GM12878 (cell line): ENCODE data around the gene NINJ1. TPM values are rescaled to one million over a fixed set of nuclear protein-coding genes. Genes with fewer than 3 reads are reported as not detected.

ENCODE experiments used
- ATAC-seq: fragments of 200-7000 bp; cut with Tn5 transposase; 3 replicates; pipeline ENCODE4 v1.9.1; 2020; ENCODE audit warnings: mild to moderate bottlenecking, moderate library complexity
- BruUV-seq: library from RNA; stranded (reverse); fragments of 400-500 nt; replicated peaks from 2 replicates; lab custom pipeline; 2021; lab: Mats Ljungman, UMichigan
- CTCF ChIA-PET: fragments of 300-600 bp; sonication (Branson Sonifier 250); formaldehyde crosslinking; extraction: SDS; loops from one replicate; lab custom pipeline; 2021; ENCODE audit warnings: inconsistent platforms; lab: Yijun Ruan, JAX
- POLR2A ChIA-PET: fragments of 350-600 bp; formaldehyde crosslinking; extraction: SDS; loops from one replicate; lab custom pipeline; 2021; ENCODE audit warnings: inconsistent platforms; lab: Charles Lee
- RAD21 ChIA-PET: fragments of 300-600 bp; sonication (Branson Sonifier 250); formaldehyde crosslinking; loops from one replicate; lab custom pipeline; 2023; ENCODE audit warnings: antibody characterized with exemption; ENCODE audit not compliant: unreplicated experiment; lab: Charles Lee
- SMC1A ChIA-PET: fragments of 300-600 bp; sonication (Branson Sonifier 250); formaldehyde crosslinking; loops from one replicate; lab custom pipeline; 2023; ENCODE audit not compliant: unreplicated experiment, uncharacterized antibody; lab: Charles Lee
- DNase-seq: peaks from one replicate; pipeline ENCODE4 v3.0.0-alpha.2; 2011; ENCODE audit warnings: low read depth, low spot score
- FAIRE-seq: peaks from 3 replicates; lab custom pipeline; 2011; peaks lifted over from hg19 to GRCh38; lab: Jason Lieb, UNC
- H2AFZ ChIP-seq: 2 replicates; pipeline ENCODE4 v1.6.0; 2011; ENCODE audit warnings: low read depth, low read length, control low read depth; ENCODE audit not compliant: control insufficient read depth
- H3K27ac ChIP-seq: 2 replicates; pipeline ENCODE4 v1.5.1; 2011; ENCODE audit warnings: control low read depth; ENCODE audit not compliant: control insufficient read depth, insufficient read depth
- H3K27me3 ChIP-seq, 2 experiments: replicated peaks in 1 of 2; 2 replicates each; pipeline versions ENCODE4 v1.6.0 to v1.6.1; 2011; ENCODE audit warnings: low read length in 1 of 2; ENCODE audit not compliant: control insufficient read depth in 2 of 2, insufficient read depth in 2 of 2
- H3K36me3 ChIP-seq, 2 experiments: 2 replicates each; pipeline ENCODE4 v1.5.1; 2011; ENCODE audit warnings: low read length in 1 of 2; ENCODE audit not compliant: control insufficient read depth in 2 of 2, insufficient read depth in 2 of 2
- H3K4me1 ChIP-seq: 2 replicates; pipeline ENCODE4 v1.6.1; 2011; ENCODE audit warnings: mild to moderate bottlenecking, low read length, moderate library complexity, mixed read lengths; ENCODE audit not compliant: control insufficient read depth, insufficient read depth
- H3K4me2 ChIP-seq: 2 replicates; pipeline ENCODE4 v1.6.0; 2011; ENCODE audit warnings: control low read depth; ENCODE audit not compliant: control insufficient read depth, insufficient read depth
- H3K4me3 ChIP-seq: fragments of 200-600 bp; sonication (generic); 2 replicates; pipeline ENCODE4 v1.5.1; 2016
- H3K79me2 ChIP-seq: 2 replicates; pipeline ENCODE4 v1.6.0; 2011; ENCODE audit warnings: low read length; ENCODE audit not compliant: control insufficient read depth, insufficient read depth
- H3K9ac ChIP-seq: 2 replicates; pipeline ENCODE4 v1.8.0; 2011; ENCODE audit warnings: low read length, control low read depth, mixed read lengths; ENCODE audit not compliant: control insufficient read depth, insufficient read depth
- H3K9me3 ChIP-seq: replicated peaks from 3 replicates; pipeline ENCODE4 v1.5.1; 2011; ENCODE audit warnings: mild to moderate bottlenecking, low read length; ENCODE audit not compliant: control insufficient read depth, insufficient read depth
- H4K20me1 ChIP-seq: 2 replicates; pipeline ENCODE4 v1.6.0; 2011; ENCODE audit not compliant: control insufficient read depth, insufficient read depth
- BACH1 ChIP-seq: fragments of 450-650 bp; IDR thresholded peaks from 2 replicates; pipeline ENCODE4 v1.6.1; 2017; ENCODE audit warnings: mild to moderate bottlenecking, borderline replicate concordance
- CHD4 ChIP-seq: fragments of 200-600 bp; sonication (generic); IDR thresholded peaks from 2 replicates; pipeline ENCODE4 v1.6.1; 2016; ENCODE audit warnings: mild to moderate bottlenecking
- DPF2 ChIP-seq: fragments of 450-650 bp; IDR thresholded peaks from 2 replicates; pipeline ENCODE4 v1.6.1; 2017; ENCODE audit warnings: mild to moderate bottlenecking
- E2F8 ChIP-seq: fragments of 450-650 bp; IDR thresholded peaks from 2 replicates; pipeline ENCODE4 v1.6.1; 2018; ENCODE audit warnings: mild to moderate bottlenecking, low read depth, moderate library complexity; ENCODE audit not compliant: partially characterized antibody
- HDGF ChIP-seq: fragments of 450-650 bp; IDR thresholded peaks from 2 replicates; pipeline ENCODE4 v1.6.1; 2016; ENCODE audit warnings: antibody characterized with exemption
- RB1 ChIP-seq: fragments of 450-650 bp; formaldehyde crosslinking; IDR thresholded peaks from 2 replicates; pipeline ENCODE4 v1.6.1; 2017; ENCODE audit warnings: mild to moderate bottlenecking, borderline replicate concordance
- WGBS: methylation state at CpG from one replicate; pipeline ENCODE4 v1.1.6; 2016; ENCODE audit warnings: low lambda C conversion rate; ENCODE audit not compliant: insufficient replicate concordance, insufficient coverage; ENCODE audit errors: missing lambda C conversion rate; 5-methylcytosine and 5-hydroxymethylcytosine counted together
- in situ Hi-C: fragments of 300-500 bp; cut with MboI; formaldehyde crosslinking; loops from 9 replicates; pipeline ENCODE4 v1.14.3; 2018; ENCODE audit warnings: mixed read lengths
- intact Hi-C: fragments of 100-400 bp; cut with micrococcal nuclease; formaldehyde crosslinking; loops from one replicate; pipeline ENCODE4 v1.14.2; 2022; ENCODE audit not compliant: unreplicated experiment
- polyA plus RNA-seq, 11 experiments: library from polyadenylated mRNA; depleted of rRNA in 4 of 11; unstranded in 6 of 11; stranded (reverse) in 5 of 11; fragments of >200 nt; fragmentation: Nextera tagmentation in 4 of 11; fragmentation: Illumina TruSeq in 1 of 11; extraction: Ambion mirVana in 4 of 11; extraction: Trizol in 1 of 11; gene quantifications; 1 replicate in 1 of 11; 2 replicates in 10 of 11; pipeline versions ENCODE4 v1.2.1 to v1.2.3, GENCODE V29; 2011 to 2016; ENCODE audit warnings: inconsistent platforms in 2 of 11, missing spikeins in 2 of 11, low read depth in 1 of 11
- total RNA-seq, 4 experiments: library from RNA; depleted of rRNA in 3 of 4; stranded (reverse); fragments of >200 nt in 3 of 4; fragmentation: Illumina TruSeq in 1 of 4; extraction: Trizol in 1 of 4; gene quantifications; 2 replicates each; pipeline versions ENCODE4 v1.2.1 to v1.2.3, GENCODE V29; 2013 to 2021
- TF ChIP-seq, protein P1 (sequence below): fragments of 450-650 bp; IDR thresholded peaks from 2 replicates; pipeline ENCODE4 v1.6.1; 2017; ENCODE audit warnings: borderline replicate concordance
- TF ChIP-seq, protein P2 (sequence below): fragments of 450-650 bp; IDR thresholded peaks from 2 replicates; pipeline ENCODE4 v1.6.1; 2017; ENCODE audit warnings: low read depth, mild to moderate bottlenecking, moderate library complexity

NINJ1 gene
- total and polyA plus RNA-seq, 10 of the 15 experiments (the other 5 are each of a cell fraction or from before 2014, with no cell fraction given), result 0.64 to 33.5 (median 17.1) TPM

- ChIA-PET CTCF (no interaction called here), POLR2A (no interaction called here), SMC1A (no interaction called here), RAD21 (no interaction called here)
- Histone ChIP-seq H3K4me1 (peaks cover 15% of the 10 kb centered on the region), H2AFZ (no peak overlapping the region), H3K4me2 (no peak overlapping the region), H3K36me3 (no peaks in the 10 kb centered on the region), H4K20me1 (no peaks in the 10 kb centered on the region), H3K27me3 (no peaks in the 10 kb centered on the region), H3K4me3 (no peak overlapping the region), H3K79me2 (peaks cover 20% of the 10 kb centered on the region), H3K9me3 (peaks cover 2% of the 10 kb centered on the region), H3K27ac (no peak overlapping the region), H3K9ac (no peak overlapping the region)
- 90% methylated on average over 8 of the region's 8 CpGs for WGBS
- FAIRE-seq, result no peak
- no peak for TF ChIP-seq CHD4
- in situ Hi-C loops (no loop called here), intact Hi-C loops (no loop called here)
- DNase-seq, result no peak
- ATAC-seq, result no peak
- BruUV-seq, result no TSS peak
Observed at GRCh38 chr9:93100276-93100636, 33.8 kb downstream of the NINJ1 start.

GRCh38 chr9:93099551-93100275 is 34.3 kb downstream of the NINJ1 start:
- ChIA-PET SMC1A (interaction anchor here (3.7 kb wide), 1 partner anchor 8 kb away, joined by 28 read pairs; no protein-coding TSS in a partner anchor), RAD21 (interaction anchor here (5.4 kb wide), 1 partner anchor 8 kb away, joined by 23 read pairs; no protein-coding TSS in a partner anchor), POLR2A (interaction anchor here (1.5 kb wide), 1 partner anchor 40 kb away, joined by 4 read pairs; no protein-coding TSS in a partner anchor), CTCF (interaction anchor here (1.5 to 5.3 kb wide), 2 partner anchors 8 to 97 kb away, joined by 6 to 44 read pairs; no protein-coding TSS in a partner anchor)
- Histone ChIP-seq H4K20me1 (no peaks in the 10 kb centered on the region), H3K79me2 (peaks cover 20% of the 10 kb centered on the region), H2AFZ (no peak overlapping the region), H3K36me3 (no peaks in the 10 kb centered on the region), H3K9ac (no peak overlapping the region), H3K27ac (no peak overlapping the region), H3K4me1 (peaks cover 20% of the 10 kb centered on the region), H3K4me2 (no peak overlapping the region), H3K4me3 (no peak overlapping the region), H3K9me3 (peaks cover 2% of the 10 kb centered on the region), H3K27me3 (no peaks in the 10 kb centered on the region)
- ATAC-seq (no peak), DNase-seq (no peak), FAIRE-seq (no peak)
- no TSS peak for BruUV-seq
- 96% methylated on average over 16 of the region's 16 CpGs for WGBS
- in situ Hi-C loops, result no loop called here
- intact Hi-C loops, result loop anchor here (5.0 kb wide), 1 partner anchor 353 kb away; the partner anchor contains the start of genes FAM120A and FAM120AOS
- TF ChIP-seq, protein P1, sequence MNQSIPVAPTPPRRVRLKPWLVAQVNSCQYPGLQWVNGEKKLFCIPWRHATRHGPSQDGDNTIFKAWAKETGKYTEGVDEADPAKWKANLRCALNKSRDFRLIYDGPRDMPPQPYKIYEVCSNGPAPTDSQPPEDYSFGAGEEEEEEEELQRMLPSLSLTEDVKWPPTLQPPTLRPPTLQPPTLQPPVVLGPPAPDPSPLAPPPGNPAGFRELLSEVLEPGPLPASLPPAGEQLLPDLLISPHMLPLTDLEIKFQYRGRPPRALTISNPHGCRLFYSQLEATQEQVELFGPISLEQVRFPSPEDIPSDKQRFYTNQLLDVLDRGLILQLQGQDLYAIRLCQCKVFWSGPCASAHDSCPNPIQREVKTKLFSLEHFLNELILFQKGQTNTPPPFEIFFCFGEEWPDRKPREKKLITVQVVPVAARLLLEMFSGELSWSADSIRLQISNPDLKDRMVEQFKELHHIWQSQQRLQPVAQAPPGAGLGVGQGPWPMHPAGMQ, result no peak
- TF ChIP-seq BACH1 (no peak), HDGF (no peak), RB1 (no peak), DPF2 (no peak), E2F8 (no peak)
- TF ChIP-seq, protein P2, sequence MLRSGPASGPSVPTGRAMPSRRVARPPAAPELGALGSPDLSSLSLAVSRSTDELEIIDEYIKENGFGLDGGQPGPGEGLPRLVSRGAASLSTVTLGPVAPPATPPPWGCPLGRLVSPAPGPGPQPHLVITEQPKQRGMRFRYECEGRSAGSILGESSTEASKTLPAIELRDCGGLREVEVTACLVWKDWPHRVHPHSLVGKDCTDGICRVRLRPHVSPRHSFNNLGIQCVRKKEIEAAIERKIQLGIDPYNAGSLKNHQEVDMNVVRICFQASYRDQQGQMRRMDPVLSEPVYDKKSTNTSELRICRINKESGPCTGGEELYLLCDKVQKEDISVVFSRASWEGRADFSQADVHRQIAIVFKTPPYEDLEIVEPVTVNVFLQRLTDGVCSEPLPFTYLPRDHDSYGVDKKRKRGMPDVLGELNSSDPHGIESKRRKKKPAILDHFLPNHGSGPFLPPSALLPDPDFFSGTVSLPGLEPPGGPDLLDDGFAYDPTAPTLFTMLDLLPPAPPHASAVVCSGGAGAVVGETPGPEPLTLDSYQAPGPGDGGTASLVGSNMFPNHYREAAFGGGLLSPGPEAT, result no peak
